Effector CD4-positive, alpha-beta T cell (primary cell): ENCODE results near the gene PSMB7.

ENCODE experiments used
- DNase-seq: peaks from one replicate; pipeline ENCODE4 v3.0.0-alpha.2; 2020

Gene PSMB7

GRCh38 chr9:124321416-124321815 lies 93.8 kb downstream of the PSMB7 start:
- DNase-seq = no peak

- peak; percentile 10 for DNase-seq
Measured at GRCh38 chr9:124320062-124320973, 94.9 kb downstream of the PSMB7 start.

- no peak for DNase-seq
Measured at GRCh38 chr9:124315882-124316281, 99.4 kb downstream of the PSMB7 start.

GRCh38 chr9:124313940-124314339 lies 101.3 kb downstream of the PSMB7 start:
- DNase-seq = no peak

GRCh38 chr9:124312290-124313265 lies 102.7 kb downstream of the PSMB7 start:
- no peak for DNase-seq

GRCh38 chr9:124311283-124311682 lies 104.0 kb downstream of the PSMB7 start:
- no peak for DNase-seq

- no peak for DNase-seq
Measured at GRCh38 chr9:124309667-124310084, 105.6 kb downstream of the PSMB7 start.

GRCh38 chr9:124308606-124309491 lies 106.4 kb downstream of the PSMB7 start:
- no peak for DNase-seq

GRCh38 chr9:124307379-124308030 lies 107.7 kb downstream of the PSMB7 start:
- no peak for DNase-seq

- no peak for DNase-seq
Measured at GRCh38 chr9:124306098-124306735, 109.0 kb downstream of the PSMB7 start.

GRCh38 chr9:124304285-124304684 lies 111.0 kb downstream of the PSMB7 start:
- no peak for DNase-seq

- no peak for DNase-seq
Measured at GRCh38 chr9:124303762-124304161, 111.5 kb downstream of the PSMB7 start.
